Kidney (tissue), 14 donors: ENCODE measurements around the gene SCGB3A1. TPM values are rescaled to one million over a fixed set of nuclear protein-coding genes. Genes with fewer than 3 reads are reported as not detected.

ENCODE experiments used
- DNase-seq, 5 donors: peaks; one replicate each; pipeline ENCODE4 v3.0.0-alpha.2; 2013 to 2020
- FAIRE-seq: peaks from 2 replicates; lab custom pipeline; 2012; peaks lifted over from hg19 to GRCh38; lab: Jason Lieb, UNC
- H3K27ac ChIP-seq, 2 donors: one replicate each; pipeline ENCODE4 v1.7.0; 2013; ENCODE audit warnings: low read depth in 2 of 2, low read length in 2 of 2, inconsistent platforms in 1 of 2
- H3K27me3 ChIP-seq: one replicate; pipeline ENCODE4 v1.7.1; 2013; ENCODE audit warnings: low read length, inconsistent platforms; ENCODE audit not compliant: control insufficient read depth, insufficient read depth
- H3K36me3 ChIP-seq, 3 donors: one replicate each; pipeline versions ENCODE4 v1.7.0 to v1.7.1; 2013; ENCODE audit warnings: low read length in 3 of 3, control low read depth in 1 of 3, inconsistent platforms in 1 of 3; ENCODE audit not compliant: insufficient read depth in 3 of 3, control insufficient read depth in 2 of 3
- H3K4me1 ChIP-seq, 3 donors: one replicate each; pipeline versions ENCODE4 v1.7.0 to v1.7.1; 2013; ENCODE audit warnings: low read length in 3 of 3, inconsistent platforms in 1 of 3, low read depth in 1 of 3; ENCODE audit not compliant: control insufficient read depth in 2 of 3, insufficient read depth in 2 of 3
- H3K4me3 ChIP-seq, 3 donors: one replicate each; pipeline versions ENCODE4 v1.7.0 to v1.8.1; 2013; ENCODE audit warnings: low read length in 3 of 3, control low read depth in 1 of 3, inconsistent platforms in 1 of 3
- H3K9ac ChIP-seq, 3 donors: one replicate each; pipeline versions ENCODE4 v1.7.0 to v1.7.1; 2013; ENCODE audit warnings: low read length in 3 of 3, control low read depth in 1 of 3, inconsistent platforms in 1 of 3
- H3K9me3 ChIP-seq, 3 donors: one replicate each; pipeline versions ENCODE4 v1.7.0 to v1.7.1; 2013; ENCODE audit warnings: low read length in 3 of 3, control low read depth in 1 of 3, inconsistent platforms in 1 of 3; ENCODE audit not compliant: control insufficient read depth in 2 of 3, insufficient read depth in 1 of 3
- CTCF ChIP-seq: IDR thresholded peaks from 3 replicates; pipeline ENCODE4 v1.5.1; 2012; ENCODE audit warnings: mild to moderate bottlenecking, moderate library complexity, borderline replicate concordance; ENCODE audit not compliant: insufficient read depth; ENCODE audit errors: extremely low read depth
- intact Hi-C: fragments of 100-400 bp; cut with DNase I; formaldehyde crosslinking; loops from one replicate; pipeline ENCODE4 v1.11.1; 2022
- polyA plus RNA-seq: library from polyadenylated mRNA; stranded (reverse); fragments of 350-450 nt; fragmentation: Illumina TruSeq; extraction: RNeasy Lipid Tissue Mini Kit (QIAGEN cat#74804); gene quantifications from one replicate; pipeline ENCODE4 v1.2.3, GENCODE V29; 2014; ENCODE audit warnings: low read depth, low replicate concordance; ENCODE audit not compliant: insufficient read depth
- total RNA-seq: library from RNA; stranded (reverse); fragmentation: NEBNext Ultra II Directional; extraction: Animal tissue kit (Norgen Biotek cat#: 25700); gene quantifications from one replicate; pipeline ENCODE4 v1.2.1, GENCODE V29; 2021
- donor health status: control.
- donor health status: control.
- donor health status: control.
- donor health status: control.
- donor health status: control.
- donor health status: DM: yes; HTN: yes; CAD: no.
- donor health status: Normal renal cell carcinoma (clear cell type).

Gene SCGB3A1
- total and polyA plus RNA-seq, 2 donors from 2014 or later: 1.1 to 2.3 TPM

GRCh38 chr5:180586870-180587269 lies 4.4 kb downstream of the SCGB3A1 start:
- Histone ChIP-seq H3K27ac (no peak overlapping the region), H3K9ac (no peak overlapping the region), H3K4me1 (no peaks in the 10 kb centered on the region), H3K4me3 (no peak overlapping the region), H3K27me3 (no peaks in the 10 kb centered on the region), H3K36me3 (no peaks in the 10 kb centered on the region), H3K9me3 (peaks cover 0 to 3% (median 0%) of the 10 kb centered on the region in 3 donors)
- FAIRE-seq (no peak), DNase-seq (no peak)
- intact Hi-C loops: no loop called here
- no peak for TF ChIP-seq CTCF

GRCh38 chr5:180586204-180586603 lies 5.1 kb downstream of the SCGB3A1 start:
- intact Hi-C loops: no loop called here
- no peaks in the 10 kb centered on the region for H3K27me3 ChIP-seq
- no peak for FAIRE-seq
- H3K27ac ChIP-seq: no peak overlapping the region
- DNase-seq: no peak
- TF ChIP-seq CTCF: no peak
- H3K9ac ChIP-seq: no peak overlapping the region
- H3K4me3 ChIP-seq: no peak overlapping the region
- no peaks in the 10 kb centered on the region for H3K36me3 ChIP-seq
- peaks cover 0 to 3% (median 0%) of the 10 kb centered on the region in 3 donors for H3K9me3 ChIP-seq
- H3K4me1 ChIP-seq: no peaks in the 10 kb centered on the region

- no peak overlapping the region for H3K27ac ChIP-seq
- no peaks in the 10 kb centered on the region for H3K27me3 ChIP-seq
- H3K4me3 ChIP-seq: no peak overlapping the region
- FAIRE-seq (no peak), DNase-seq (no peak)
- no peak overlapping the region for H3K9ac ChIP-seq
- peaks cover 0 to 3% (median 0%) of the 10 kb centered on the region in 3 donors for H3K9me3 ChIP-seq
- intact Hi-C loops: no loop called here
- no peaks in the 10 kb centered on the region for H3K4me1 ChIP-seq
- H3K36me3 ChIP-seq: no peaks in the 10 kb centered on the region
- no peak for TF ChIP-seq CTCF
Measured at GRCh38 chr5:180583738-180584137, 7.6 kb downstream of the SCGB3A1 start.

GRCh38 chr5:180580681-180581080 lies 10.6 kb downstream of the SCGB3A1 start:
- no peak for TF ChIP-seq CTCF
- H3K9ac ChIP-seq: no peak overlapping the region
- peaks cover 0 to 3% (median 0%) of the 10 kb centered on the region in 3 donors for H3K9me3 ChIP-seq
- no peak overlapping the region for H3K4me3 ChIP-seq
- no peak overlapping the region for H3K27ac ChIP-seq
- no peaks in the 10 kb centered on the region for H3K27me3 ChIP-seq
- peaks cover 3 to 6% (median 4%) of the 10 kb centered on the region in 3 donors for H3K36me3 ChIP-seq
- FAIRE-seq (no peak), DNase-seq (peak in 2 of 5 donors; percentile 67 to 78)
- intact Hi-C loops: no loop called here
- no peaks in the 10 kb centered on the region for H3K4me1 ChIP-seq
